EL (cell line): ENCODE measurements around the gene OR52L1.

Experiments used
- DNase-seq: peaks from one replicate; pipeline ENCODE4 v3.0.0-alpha.2; 2016

Gene OR52L1

GRCh38 chr11:5938603-5938965, 48.2 kb downstream of the OR52L1 start:
- DNase-seq: no peak

GRCh38 chr11:5937868-5938602, 48.8 kb downstream of the OR52L1 start:
- no peak for DNase-seq
